MCF 10A (cell line): Measurements from ENCODE around the gene SLC6A7. TPM values are rescaled to one million over a fixed set of nuclear protein-coding genes. Genes with fewer than 3 reads are reported as not detected.

Experiments
- BruUV-seq: library from RNA; stranded (reverse); fragments of 400-500 nt; replicated peaks from 2 replicates; lab custom pipeline; 2021; lab: Mats Ljungman, UMichigan
- CTCF ChIA-PET: fragments of 300-600 bp; sonication (Branson Sonifier 250); formaldehyde crosslinking; extraction: SDS; loops from one replicate; lab custom pipeline; 2021; ENCODE audit warnings: antibody characterized with exemption, inconsistent platforms; lab: Yijun Ruan, JAX
- POLR2A ChIA-PET: fragments of 300-600, 350-650 bp; sonication (Branson Sonifier 250); formaldehyde crosslinking; extraction: SDS; loops from one replicate; lab custom pipeline; 2020; ENCODE audit warnings: antibody characterized with exemption, inconsistent platforms; lab: Yijun Ruan, JAX
- DNase-seq: peaks from one replicate; pipeline ENCODE4 v3.0.0-alpha.2; 2018; ENCODE audit not compliant: unreplicated experiment
- H3K27ac Mint-ChIP-seq: one replicate; pipeline ENCODE4 v1.8.0; 2022; ENCODE audit warnings: mild to moderate bottlenecking, low read depth, mixed read lengths; ENCODE audit not compliant: unreplicated experiment
- H3K27me3 Mint-ChIP-seq: one replicate; pipeline ENCODE4 v1.8.0; 2022; ENCODE audit warnings: mixed read lengths; ENCODE audit not compliant: insufficient read depth, unreplicated experiment
- H3K36me3 Mint-ChIP-seq: one replicate; pipeline ENCODE4 v1.8.0; 2022; ENCODE audit warnings: mild to moderate bottlenecking, moderate library complexity, mixed read lengths; ENCODE audit not compliant: insufficient read depth, unreplicated experiment
- H3K4me1 Mint-ChIP-seq: one replicate; pipeline ENCODE4 v1.8.0; 2022; ENCODE audit warnings: mixed read lengths; ENCODE audit not compliant: insufficient read depth, unreplicated experiment
- H3K4me3 Mint-ChIP-seq: one replicate; pipeline ENCODE4 v1.8.0; 2022; ENCODE audit warnings: mild to moderate bottlenecking, moderate library complexity, mixed read lengths; ENCODE audit not compliant: unreplicated experiment
- H3K9me3 Mint-ChIP-seq: one replicate; pipeline ENCODE4 v1.8.0; 2022; ENCODE audit warnings: mixed read lengths; ENCODE audit not compliant: unreplicated experiment
- intact Hi-C: fragments of 100-400 bp; cut with micrococcal nuclease; formaldehyde crosslinking; loops from 2 replicates; pipeline ENCODE4 v1.14.1; 2022
- total RNA-seq: library from RNA; stranded (reverse); gene quantifications from 2 replicates; pipeline ENCODE4 v1.2.3, GENCODE V29; 2022
- TF ChIP-seq, protein P1 (sequence below): fragments of 200-600 bp; IDR thresholded peaks from one replicate; pipeline ENCODE4 v1.8.0; 2022; ENCODE audit warnings: antibody characterized with exemption, mild to moderate bottlenecking; ENCODE audit not compliant: unreplicated experiment

Gene SLC6A7
- total RNA-seq, 1 experiment from 2014 or later: not detected

DNA sequence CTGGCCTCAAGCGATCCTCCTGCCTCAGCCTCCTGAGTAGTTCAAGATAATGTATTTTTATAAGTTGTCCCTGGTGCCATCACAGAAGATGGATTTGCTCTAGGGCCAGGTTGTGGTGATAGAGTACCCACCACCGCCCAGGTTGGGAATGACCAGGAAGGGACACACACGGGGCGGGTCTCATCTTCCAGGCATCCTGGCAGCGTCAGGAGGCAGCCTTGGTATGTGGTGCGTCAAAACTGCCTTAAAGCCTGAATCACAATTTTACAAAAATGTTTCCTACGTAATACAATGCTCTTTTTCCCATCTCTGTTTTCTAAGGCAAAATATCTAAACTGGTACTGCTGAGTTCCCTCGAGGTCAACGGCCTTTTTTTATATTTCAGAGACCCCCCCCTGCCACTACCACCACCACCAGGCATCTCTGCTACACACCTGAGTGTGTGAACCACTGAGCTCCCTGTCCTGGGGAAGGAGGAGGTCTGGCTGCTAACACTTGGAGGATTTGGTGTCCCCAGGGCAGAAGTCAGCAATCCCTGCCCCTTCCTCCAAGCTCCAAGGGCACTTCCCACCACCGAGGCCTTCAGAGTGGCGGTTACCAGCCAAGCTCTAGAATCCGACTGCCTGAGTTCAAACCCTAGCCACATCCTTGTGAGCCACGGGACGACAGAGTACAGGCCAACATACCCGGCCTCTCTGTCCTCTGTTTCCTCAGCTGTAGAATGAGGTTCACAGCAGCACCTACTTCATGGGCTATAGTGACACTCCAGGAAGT, 47.3 kb downstream of the SLC6A7 start:
- ChIA-PET POLR2A (interaction anchor here (0.5 to 0.7 kb wide), 3 partner anchors 23 to 1100 kb away, joined by 3 to 6 read pairs (median 3); no protein-coding TSS in a partner anchor), CTCF (interaction anchor here (0.6 to 1.9 kb wide), 6 partner anchors 18 to 128 kb away, joined by 3 to 6 read pairs (median 4); no protein-coding TSS in a partner anchor)
- Mint-ChIP-seq H3K27me3 (no peaks in the 10 kb centered on the region), H3K9me3 (no peaks in the 10 kb centered on the region), H3K4me3 (no peak overlapping the region), H3K27ac (no peak overlapping the region), H3K4me1 (no peaks in the 10 kb centered on the region), H3K36me3 (no peaks in the 10 kb centered on the region)
- TF ChIP-seq, protein P1, sequence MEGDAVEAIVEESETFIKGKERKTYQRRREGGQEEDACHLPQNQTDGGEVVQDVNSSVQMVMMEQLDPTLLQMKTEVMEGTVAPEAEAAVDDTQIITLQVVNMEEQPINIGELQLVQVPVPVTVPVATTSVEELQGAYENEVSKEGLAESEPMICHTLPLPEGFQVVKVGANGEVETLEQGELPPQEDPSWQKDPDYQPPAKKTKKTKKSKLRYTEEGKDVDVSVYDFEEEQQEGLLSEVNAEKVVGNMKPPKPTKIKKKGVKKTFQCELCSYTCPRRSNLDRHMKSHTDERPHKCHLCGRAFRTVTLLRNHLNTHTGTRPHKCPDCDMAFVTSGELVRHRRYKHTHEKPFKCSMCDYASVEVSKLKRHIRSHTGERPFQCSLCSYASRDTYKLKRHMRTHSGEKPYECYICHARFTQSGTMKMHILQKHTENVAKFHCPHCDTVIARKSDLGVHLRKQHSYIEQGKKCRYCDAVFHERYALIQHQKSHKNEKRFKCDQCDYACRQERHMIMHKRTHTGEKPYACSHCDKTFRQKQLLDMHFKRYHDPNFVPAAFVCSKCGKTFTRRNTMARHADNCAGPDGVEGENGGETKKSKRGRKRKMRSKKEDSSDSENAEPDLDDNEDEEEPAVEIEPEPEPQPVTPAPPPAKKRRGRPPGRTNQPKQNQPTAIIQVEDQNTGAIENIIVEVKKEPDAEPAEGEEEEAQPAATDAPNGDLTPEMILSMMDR: no peak
- no peak for DNase-seq
- intact Hi-C loops: no loop called here
- BruUV-seq: no TSS peak

DNA sequence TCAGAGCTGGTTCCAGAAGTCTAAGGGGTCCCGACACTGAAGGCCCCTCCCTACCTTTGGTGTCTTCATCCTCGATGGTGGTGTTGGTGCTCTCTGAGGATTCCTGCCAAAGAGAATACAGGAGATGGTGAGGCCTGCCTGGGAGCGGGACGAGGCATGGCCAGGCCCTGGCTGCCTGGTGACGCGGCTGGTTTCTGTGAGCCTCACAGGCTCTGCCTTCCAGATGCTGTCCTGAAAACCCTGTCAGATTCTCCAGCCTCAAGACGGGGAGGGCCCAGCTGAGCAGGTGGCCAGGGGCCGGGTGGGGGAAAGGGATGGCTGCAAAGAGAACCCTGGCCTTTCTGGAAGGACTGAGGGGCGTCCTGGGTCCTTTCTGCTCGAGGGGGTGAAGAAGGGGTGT, 48.8 kb downstream of the SLC6A7 start:
- CTCF ChIA-PET: interaction anchor here (0.9 to 1.9 kb wide), 3 partner anchors 20 to 109 kb away, joined by 3 to 6 read pairs (median 3); no protein-coding TSS in a partner anchor
- intact Hi-C loops: no loop called here

DNA sequence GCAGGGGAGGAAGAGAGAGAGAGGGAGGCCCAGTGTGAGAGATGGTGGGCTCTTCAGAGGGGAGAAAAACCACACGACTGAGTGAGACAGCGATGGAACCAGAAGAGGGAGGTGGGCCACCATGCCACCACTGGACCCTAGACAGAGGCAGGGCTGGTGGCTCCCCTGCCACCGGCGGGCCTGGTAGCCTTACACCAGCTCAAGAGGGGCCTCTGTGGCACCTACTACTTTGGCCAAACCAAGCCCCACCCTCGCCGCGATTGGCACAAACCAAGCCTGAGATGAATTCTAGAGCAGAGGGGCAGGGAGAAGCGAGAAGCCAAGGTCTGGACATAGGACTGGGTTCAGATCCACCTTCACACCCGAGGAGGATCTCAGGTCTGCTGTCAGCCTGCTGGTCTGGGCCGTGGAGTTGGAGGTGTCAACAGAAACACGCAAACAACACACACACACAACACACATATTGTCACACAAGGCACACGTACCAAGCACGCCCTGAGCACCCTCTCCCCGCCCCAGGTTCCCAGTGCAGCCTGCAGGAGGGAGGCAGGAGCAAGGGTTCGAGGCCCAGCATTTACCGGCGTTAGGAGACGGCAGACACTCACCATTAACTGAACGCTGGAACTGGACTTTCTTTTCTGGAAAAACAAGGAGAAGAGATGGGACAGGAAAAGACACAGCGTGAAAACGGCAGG, 49.4 kb downstream of the SLC6A7 start:
- H3K36me3 Mint-ChIP-seq: no peaks in the 10 kb centered on the region
- H3K27me3 Mint-ChIP-seq: no peaks in the 10 kb centered on the region
- CTCF ChIA-PET: interaction anchor here (0.9 to 1.9 kb wide), 3 partner anchors 21 to 111 kb away, joined by 3 to 6 read pairs (median 3); no protein-coding TSS in a partner anchor

More for the DNA sequence above, 48.8 kb downstream of the SLC6A7 start:
- POLR2A ChIA-PET: no interaction called here
- Mint-ChIP-seq H3K4me1 (no peaks in the 10 kb centered on the region), H3K27ac (no peak overlapping the region), H3K4me3 (no peak overlapping the region), H3K36me3 (no peaks in the 10 kb centered on the region), H3K9me3 (no peaks in the 10 kb centered on the region), H3K27me3 (no peaks in the 10 kb centered on the region)
- no TSS peak for BruUV-seq
- TF ChIP-seq, protein P1: no peak
- no peak for DNase-seq

More for the DNA sequence above, 49.4 kb downstream of the SLC6A7 start:
- Mint-ChIP-seq H3K4me1 (no peaks in the 10 kb centered on the region), H3K27ac (no peak overlapping the region), H3K9me3 (no peaks in the 10 kb centered on the region), H3K4me3 (no peak overlapping the region)
- no TSS peak for BruUV-seq
- no peak for DNase-seq
- intact Hi-C loops: no loop called here
- TF ChIP-seq, protein P1: no peak
- POLR2A ChIA-PET: no interaction called here
